ENCODE measurements around the gene DPP4. TPM values are rescaled to one million over a fixed set of nuclear protein-coding genes. Genes with fewer than 3 reads are reported as not detected.

Gene DPP4
- total RNA-seq, 1 experiment from 2014 or later = 27.6 TPM

DNA sequence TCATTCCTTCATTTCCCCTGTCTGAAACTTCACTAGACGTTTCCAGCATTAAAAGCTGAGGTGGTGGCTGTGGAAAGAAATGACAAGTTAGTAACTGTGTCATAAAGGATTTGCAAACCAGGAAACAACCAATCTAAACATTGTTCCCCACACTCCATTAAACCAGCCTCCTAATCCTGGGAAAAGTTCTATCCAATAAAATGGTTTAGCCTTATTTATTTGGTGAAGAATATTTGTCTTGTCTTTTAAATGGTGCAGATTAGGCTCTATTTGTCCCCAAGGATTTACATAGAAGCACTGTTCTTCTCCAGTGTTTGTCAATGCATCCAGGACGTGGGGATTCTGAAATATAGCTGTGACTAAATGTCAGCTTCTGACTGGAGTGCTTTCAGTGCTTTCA is 10.5 kb upstream of the DPP4 start:
- H3K9me3 Mint-ChIP-seq (ENCODE audit: low read depth, unreplicated experiment) = peaks cover under 1% of the 10 kb centered on the region
- no peaks in the 10 kb centered on the region for H3K36me3 Mint-ChIP-seq (ENCODE audit: insufficient read depth, unreplicated experiment)
- intact Hi-C loops (cut with micrococcal nuclease; ENCODE audit: unreplicated experiment) = no loop called here
- H3K27ac Mint-ChIP-seq (ENCODE audit: unreplicated experiment) = no peak overlapping the region
- TF ChIP-seq, protein P1, sequence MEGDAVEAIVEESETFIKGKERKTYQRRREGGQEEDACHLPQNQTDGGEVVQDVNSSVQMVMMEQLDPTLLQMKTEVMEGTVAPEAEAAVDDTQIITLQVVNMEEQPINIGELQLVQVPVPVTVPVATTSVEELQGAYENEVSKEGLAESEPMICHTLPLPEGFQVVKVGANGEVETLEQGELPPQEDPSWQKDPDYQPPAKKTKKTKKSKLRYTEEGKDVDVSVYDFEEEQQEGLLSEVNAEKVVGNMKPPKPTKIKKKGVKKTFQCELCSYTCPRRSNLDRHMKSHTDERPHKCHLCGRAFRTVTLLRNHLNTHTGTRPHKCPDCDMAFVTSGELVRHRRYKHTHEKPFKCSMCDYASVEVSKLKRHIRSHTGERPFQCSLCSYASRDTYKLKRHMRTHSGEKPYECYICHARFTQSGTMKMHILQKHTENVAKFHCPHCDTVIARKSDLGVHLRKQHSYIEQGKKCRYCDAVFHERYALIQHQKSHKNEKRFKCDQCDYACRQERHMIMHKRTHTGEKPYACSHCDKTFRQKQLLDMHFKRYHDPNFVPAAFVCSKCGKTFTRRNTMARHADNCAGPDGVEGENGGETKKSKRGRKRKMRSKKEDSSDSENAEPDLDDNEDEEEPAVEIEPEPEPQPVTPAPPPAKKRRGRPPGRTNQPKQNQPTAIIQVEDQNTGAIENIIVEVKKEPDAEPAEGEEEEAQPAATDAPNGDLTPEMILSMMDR (IDR thresholded peaks at IDR 0.05; ENCODE audit: unreplicated experiment) = no peak
- BruUV-seq (replicated peaks) = no TSS peak
- CTCF ChIA-PET = no interaction called here
- DNase-seq = no peak
- no peak overlapping the region for H3K4me3 Mint-ChIP-seq (ENCODE audit: low read depth, unreplicated experiment)
- H3K27me3 Mint-ChIP-seq (ENCODE audit: unreplicated experiment) = no peaks in the 10 kb centered on the region
- H3K4me1 Mint-ChIP-seq (ENCODE audit: low read depth, unreplicated experiment) = peaks cover 17% of the 10 kb centered on the region

DNA sequence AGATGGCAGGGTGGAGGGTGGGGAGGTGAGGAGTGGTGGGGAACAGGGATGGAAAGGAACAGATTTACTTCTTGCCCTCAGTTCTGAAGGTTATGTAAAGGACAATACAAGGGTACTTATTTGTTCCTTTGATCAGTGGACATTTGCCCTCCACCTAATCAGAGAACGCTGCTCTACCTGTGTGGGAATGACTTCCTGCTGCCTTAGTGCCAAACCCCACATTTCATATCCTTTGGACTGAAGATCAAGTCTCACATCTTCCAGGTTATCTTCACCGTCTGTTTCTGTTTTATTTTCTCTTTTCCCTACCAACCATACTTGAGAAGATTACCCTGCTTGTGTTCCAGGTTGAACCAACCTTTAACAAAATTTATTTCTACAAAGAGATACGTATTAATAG is 8.7 kb upstream of the DPP4 start:
- peaks cover 2% of the 10 kb centered on the region for H3K9me3 Mint-ChIP-seq (ENCODE audit: low read depth, unreplicated experiment)
- no peaks in the 10 kb centered on the region for H3K27me3 Mint-ChIP-seq (ENCODE audit: unreplicated experiment)
- no peak for DNase-seq
- TF ChIP-seq, protein P1 (IDR thresholded peaks at IDR 0.05; ENCODE audit: unreplicated experiment) = no peak
- peaks cover 11% of the 10 kb centered on the region for H3K4me1 Mint-ChIP-seq (ENCODE audit: low read depth, unreplicated experiment)
- H3K27ac Mint-ChIP-seq (ENCODE audit: unreplicated experiment) = no peak overlapping the region
- CTCF ChIA-PET = no interaction called here
- no TSS peak for BruUV-seq (replicated peaks)
- intact Hi-C loops (cut with micrococcal nuclease; ENCODE audit: unreplicated experiment) = no loop called here
- no peak overlapping the region for H3K4me3 Mint-ChIP-seq (ENCODE audit: low read depth, unreplicated experiment)
- no peaks in the 10 kb centered on the region for H3K36me3 Mint-ChIP-seq (ENCODE audit: insufficient read depth, unreplicated experiment)

DNA sequence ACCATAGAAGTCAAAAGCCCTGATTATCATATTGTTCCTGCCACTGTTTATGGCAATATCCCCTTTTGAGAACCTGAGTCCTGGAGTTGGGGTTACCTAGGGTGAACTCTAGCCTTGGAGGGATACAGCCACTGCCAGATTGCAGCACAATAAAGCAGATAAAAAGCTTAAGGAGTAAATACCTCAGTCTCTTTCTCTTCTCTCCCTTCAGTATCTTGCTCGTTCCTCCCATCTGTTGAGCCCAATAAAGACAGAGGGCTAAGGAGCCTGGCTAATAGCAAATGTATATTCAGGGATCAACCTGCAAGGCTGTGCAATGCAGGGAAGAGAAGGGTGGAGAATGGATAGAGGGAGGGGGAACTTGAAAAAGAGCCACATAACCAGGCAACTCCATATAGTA is 8.0 kb upstream of the DPP4 start:
- TF ChIP-seq, protein P1 (IDR thresholded peaks at IDR 0.05; ENCODE audit: unreplicated experiment) = no peak
- no peaks in the 10 kb centered on the region for H3K36me3 Mint-ChIP-seq (ENCODE audit: insufficient read depth, unreplicated experiment)
- intact Hi-C loops (cut with micrococcal nuclease; ENCODE audit: unreplicated experiment) = no loop called here
- peaks cover 11% of the 10 kb centered on the region for H3K4me1 Mint-ChIP-seq (ENCODE audit: low read depth, unreplicated experiment)
- no peak overlapping the region for H3K27ac Mint-ChIP-seq (ENCODE audit: unreplicated experiment)
- no peak overlapping the region for H3K4me3 Mint-ChIP-seq (ENCODE audit: low read depth, unreplicated experiment)
- H3K9me3 Mint-ChIP-seq (ENCODE audit: low read depth, unreplicated experiment) = peaks cover 4% of the 10 kb centered on the region
- DNase-seq = no peak
- BruUV-seq (replicated peaks) = no TSS peak
- CTCF ChIA-PET = no interaction called here
- no peaks in the 10 kb centered on the region for H3K27me3 Mint-ChIP-seq (ENCODE audit: unreplicated experiment)

DNA sequence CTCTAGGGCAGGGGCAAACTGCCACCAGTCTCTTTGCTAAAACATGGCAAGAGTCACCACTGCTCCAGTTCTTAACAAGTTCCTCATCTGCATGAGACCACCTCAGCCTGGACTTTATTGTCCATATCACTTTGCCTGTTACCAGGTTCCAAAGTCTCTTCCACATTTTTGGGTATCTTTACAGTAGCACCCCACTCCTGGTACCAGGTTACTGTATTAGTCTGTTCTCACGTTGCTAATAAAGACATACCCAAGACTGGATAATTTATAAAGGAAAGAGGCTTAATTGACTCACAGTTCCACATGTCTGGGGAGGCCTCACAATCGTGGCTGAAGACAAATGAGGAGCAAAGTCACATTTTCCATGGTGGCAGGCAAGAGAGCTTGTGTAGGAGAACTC is 5.5 kb upstream of the DPP4 start:
- TF ChIP-seq, protein P1 (IDR thresholded peaks at IDR 0.05; ENCODE audit: unreplicated experiment) = no peak
- H3K36me3 Mint-ChIP-seq (ENCODE audit: insufficient read depth, unreplicated experiment) = peaks cover 5% of the 10 kb centered on the region
- H3K4me3 Mint-ChIP-seq (ENCODE audit: low read depth, unreplicated experiment) = no peak overlapping the region
- no peaks in the 10 kb centered on the region for H3K27me3 Mint-ChIP-seq (ENCODE audit: unreplicated experiment)
- no peak overlapping the region for H3K27ac Mint-ChIP-seq (ENCODE audit: unreplicated experiment)
- CTCF ChIA-PET = no interaction called here
- intact Hi-C loops (cut with micrococcal nuclease; ENCODE audit: unreplicated experiment) = no loop called here
- BruUV-seq (replicated peaks) = no TSS peak
- H3K4me1 Mint-ChIP-seq (ENCODE audit: low read depth, unreplicated experiment) = no peaks in the 10 kb centered on the region
- peaks cover 4% of the 10 kb centered on the region for H3K9me3 Mint-ChIP-seq (ENCODE audit: low read depth, unreplicated experiment)
- DNase-seq = no peak
